NT2/D1 (cell line): ENCODE measurements around the gene ZNF468.

Source experiments
- SUZ12 ChIP-seq: IDR thresholded peaks from 2 replicates; pipeline ENCODE4 v1.6.1; 2011; ENCODE audit not compliant: insufficient read length, insufficient read depth; ENCODE audit errors: extremely low read depth
- YY1 ChIP-seq: IDR thresholded peaks from 2 replicates; pipeline ENCODE4 v1.6.1; 2011; ENCODE audit not compliant: insufficient read length, insufficient read depth
- ZNF274 ChIP-seq: IDR thresholded peaks from 2 replicates; pipeline ENCODE4 v1.6.1; 2011; ENCODE audit warnings: mild to moderate bottlenecking, low read depth, low read length

GRCh38 chr19:52891336-52891735 is 33.9 kb upstream of the ZNF468 start:
- TF ChIP-seq YY1 (no peak), SUZ12 (no peak), ZNF274 (no peak)
